Common myeloid progenitor, CD34-positive (primary cell): ENCODE data around the gene PTGER3.

Experiments used
- CTCF ChIA-PET: fragments of 350-600 bp; sonication (Branson Sonifier 250); formaldehyde crosslinking; loops from one replicate; lab custom pipeline; 2021; ENCODE audit warnings: antibody characterized with exemption; lab: Charles Lee
- POLR2A ChIA-PET: fragments of 350-600 bp; sonication (Branson Sonifier 250); formaldehyde crosslinking; loops from one replicate; lab custom pipeline; 2021; ENCODE audit warnings: antibody characterized with exemption; lab: Charles Lee
- DNase-seq, 3 donors: peaks; one replicate each; pipeline versions ENCODE4 v3.0.0 to v3.0.0-alpha.2; 2013
- H3K27ac ChIP-seq, 2 experiments: 1 replicate in 1 of 2; 2 replicates in 1 of 2; pipeline ENCODE4 v1.7.0; 2013; ENCODE audit warnings: inconsistent platforms in 2 of 2, low read length in 2 of 2, mild to moderate bottlenecking in 2 of 2, low read depth in 1 of 2, moderate library complexity in 1 of 2; ENCODE audit not compliant: severe bottlenecking in 2 of 2, insufficient read depth in 1 of 2, poor library complexity in 1 of 2
- H3K27me3 ChIP-seq, 5 experiments: replicated peaks in 2 of 5; 1 replicate in 3 of 5; 2 replicates in 2 of 5; pipeline versions ENCODE4 v1.6.1 to v1.7.0; 2013; ENCODE audit warnings: low read length in 4 of 5, mild to moderate bottlenecking in 2 of 5, moderate library complexity in 2 of 5, inconsistent platforms in 1 of 5; ENCODE audit not compliant: insufficient read depth in 5 of 5, control insufficient read depth in 4 of 5
- H3K36me3 ChIP-seq, 4 experiments: 1 replicate in 2 of 4; 2 replicates in 2 of 4; pipeline versions ENCODE4 v1.6.1 to v1.7.0; 2013; ENCODE audit warnings: low read length in 3 of 4, control low read depth in 1 of 4, mild to moderate bottlenecking in 1 of 4; ENCODE audit not compliant: control insufficient read depth in 4 of 4, insufficient read depth in 4 of 4
- H3K4me1 ChIP-seq, 4 experiments: 1 replicate in 3 of 4; 2 replicates in 1 of 4; pipeline versions ENCODE4 v1.6.1 to v1.7.1; 2013; ENCODE audit warnings: low read length in 3 of 4, mild to moderate bottlenecking in 3 of 4, control low read depth in 1 of 4, inconsistent platforms in 1 of 4, moderate library complexity in 1 of 4; ENCODE audit not compliant: control insufficient read depth in 4 of 4, insufficient read depth in 4 of 4; ENCODE audit errors: control extremely low read depth in 1 of 4
- H3K4me3 ChIP-seq, 7 experiments: 1 replicate in 4 of 7; 2 replicates in 3 of 7; pipeline versions ENCODE4 v1.5.1 to v1.7.0; 2013; ENCODE audit warnings: mild to moderate bottlenecking in 7 of 7, low read length in 6 of 7, moderate library complexity in 6 of 7, inconsistent platforms in 2 of 7, low read depth in 2 of 7, control low read depth in 1 of 7; ENCODE audit not compliant: insufficient read depth in 4 of 7, control insufficient read depth in 1 of 7; ENCODE audit errors: extremely low read depth in 1 of 7
- H3K9me3 ChIP-seq, 5 experiments: 1 replicate in 4 of 5; 2 replicates in 1 of 5; pipeline versions ENCODE4 v1.6.1 to v1.7.1; 2013; ENCODE audit warnings: low read length in 4 of 5, mild to moderate bottlenecking in 2 of 5, inconsistent platforms in 1 of 5, low read depth in 1 of 5, moderate library complexity in 1 of 5; ENCODE audit not compliant: control insufficient read depth in 4 of 5, insufficient read depth in 2 of 5; ENCODE audit errors: control extremely low read depth in 1 of 5
- WGBS: methylation state at CpG from one replicate; pipeline ENCODE4 v1.1.5; 2013; ENCODE audit not compliant: insufficient coverage; 5-methylcytosine and 5-hydroxymethylcytosine counted together

The PTGER3 gene

DNA sequence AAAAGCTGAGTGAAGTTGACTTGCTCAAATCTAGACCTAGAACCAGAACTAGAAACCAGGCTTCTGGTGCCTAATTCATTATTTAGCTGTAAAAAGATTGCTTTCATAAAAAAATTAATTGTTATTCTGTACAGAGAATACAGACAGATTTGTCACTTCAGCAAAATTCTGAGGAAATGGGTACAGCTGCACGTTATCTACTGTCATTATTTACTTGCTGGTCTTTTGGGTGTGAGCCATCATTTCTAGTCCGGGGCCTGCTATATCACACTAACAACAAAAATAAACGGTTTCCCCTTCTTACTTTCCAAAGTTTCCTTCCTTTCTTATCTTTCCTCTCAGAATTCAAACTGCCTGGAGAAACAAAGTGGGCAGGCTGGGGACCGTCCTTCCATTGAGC, 68.3 kb downstream of the PTGER3 start:
- Histone ChIP-seq H3K4me1 (peaks cover 3 to 11% (median 8%) of the 10 kb centered on the region in 4 experiments), H3K27me3 (peaks cover 0 to 48% (median 13%) of the 10 kb centered on the region in 5 experiments), H3K4me3 (no peak overlapping the region), H3K27ac (no peak overlapping the region), H3K36me3 (no peaks in the 10 kb centered on the region), H3K9me3 (no peaks in the 10 kb centered on the region)
- peak in 2 of 3 donors; percentile 15 to 35 for DNase-seq
- CTCF ChIA-PET, result interaction anchor here (1.2 kb wide), 1 partner anchor 9 kb away, joined by 5 read pairs; no protein-coding TSS in a partner anchor
- 3% methylated on average over 4 of the region's 4 CpGs for WGBS
- POLR2A ChIA-PET, result no interaction called here

GRCh38 chr1:70978623-70979022, 69.0 kb downstream of the PTGER3 start:
- ChIA-PET CTCF (interaction anchor here (1.2 kb wide), 1 partner anchor 9 kb away, joined by 5 read pairs; no protein-coding TSS in a partner anchor), POLR2A (no interaction called here)
- Histone ChIP-seq H3K27ac (no peak overlapping the region), H3K4me3 (no peak overlapping the region), H3K36me3 (no peaks in the 10 kb centered on the region), H3K4me1 (peaks cover 3 to 11% (median 8%) of the 10 kb centered on the region in 4 experiments), H3K9me3 (no peaks in the 10 kb centered on the region), H3K27me3 (peaks cover 0 to 47% (median 13%) of the 10 kb centered on the region in 5 experiments)
- WGBS, result no CpG with 5 or more reads among the region's 1 CpG
- DNase-seq, result peak; percentile 31 to 78 (median 71)

GRCh38 chr1:70977575-70977974, 70.0 kb downstream of the PTGER3 start:
- H3K27me3 ChIP-seq, result peaks cover 0 to 44% (median 13%) of the 10 kb centered on the region in 5 experiments
- no peak overlapping the region for H3K4me3 ChIP-seq
- ChIA-PET CTCF (interaction anchor here (1.2 to 1.3 kb wide), 3 partner anchors 12 to 66 kb away, joined by 3 to 4 read pairs (median 3); no protein-coding TSS in a partner anchor), POLR2A (no interaction called here)
- peaks cover 3 to 11% (median 8%) of the 10 kb centered on the region in 4 experiments for H3K4me1 ChIP-seq
- DNase-seq, result no peak
- no peaks in the 10 kb centered on the region for H3K36me3 ChIP-seq
- 79% methylated on average over 3 of the region's 3 CpGs for WGBS
- no peaks in the 10 kb centered on the region for H3K9me3 ChIP-seq
- no peak overlapping the region for H3K27ac ChIP-seq

- no peak overlapping the region for H3K27ac ChIP-seq
- H3K27me3 ChIP-seq, result peaks cover 0 to 40% (median 13%) of the 10 kb centered on the region in 5 experiments
- H3K4me3 ChIP-seq, result no peak overlapping the region
- H3K9me3 ChIP-seq, result no peaks in the 10 kb centered on the region
- ChIA-PET CTCF (interaction anchor here (1.2 to 1.3 kb wide), 3 partner anchors 12 to 66 kb away, joined by 3 to 4 read pairs (median 3); no protein-coding TSS in a partner anchor), POLR2A (no interaction called here)
- WGBS, result 79% methylated on average over 4 of the region's 4 CpGs
- no peak for DNase-seq
- H3K4me1 ChIP-seq, result peaks cover 3 to 11% (median 8%) of the 10 kb centered on the region in 4 experiments
- no peaks in the 10 kb centered on the region for H3K36me3 ChIP-seq
Measured at GRCh38 chr1:70977041-70977440, 70.6 kb downstream of the PTGER3 start.

GRCh38 chr1:70973754-70974153, 73.9 kb downstream of the PTGER3 start:
- H3K36me3 ChIP-seq, result no peaks in the 10 kb centered on the region
- H3K4me1 ChIP-seq, result no peaks in the 10 kb centered on the region
- no peaks in the 10 kb centered on the region for H3K9me3 ChIP-seq
- H3K27me3 ChIP-seq, result peaks cover 0 to 30% (median 10%) of the 10 kb centered on the region in 5 experiments
- 83% methylated on average over 3 of the region's 3 CpGs for WGBS
- no peak for DNase-seq
- ChIA-PET POLR2A (no interaction called here), CTCF (no interaction called here)
- no peak overlapping the region for H3K27ac ChIP-seq
- no peak overlapping the region for H3K4me3 ChIP-seq

- no CpG with 5 or more reads among the region's 4 CpGs for WGBS
- H3K4me3 ChIP-seq, result no peak overlapping the region
- peaks cover 0 to 13% (median 3%) of the 10 kb centered on the region in 5 experiments for H3K27me3 ChIP-seq
- DNase-seq, result no peak
- POLR2A ChIA-PET, result no interaction called here
- no peaks in the 10 kb centered on the region for H3K9me3 ChIP-seq
- no peak overlapping the region for H3K27ac ChIP-seq
- no peaks in the 10 kb centered on the region for H3K36me3 ChIP-seq
- CTCF ChIA-PET, result interaction anchor here (1.0 kb wide), 1 partner anchor 12 kb away, joined by 3 read pairs; no protein-coding TSS in a partner anchor
- H3K4me1 ChIP-seq, result no peaks in the 10 kb centered on the region
Measured at GRCh38 chr1:70970407-70970806, 77.2 kb downstream of the PTGER3 start.

DNA sequence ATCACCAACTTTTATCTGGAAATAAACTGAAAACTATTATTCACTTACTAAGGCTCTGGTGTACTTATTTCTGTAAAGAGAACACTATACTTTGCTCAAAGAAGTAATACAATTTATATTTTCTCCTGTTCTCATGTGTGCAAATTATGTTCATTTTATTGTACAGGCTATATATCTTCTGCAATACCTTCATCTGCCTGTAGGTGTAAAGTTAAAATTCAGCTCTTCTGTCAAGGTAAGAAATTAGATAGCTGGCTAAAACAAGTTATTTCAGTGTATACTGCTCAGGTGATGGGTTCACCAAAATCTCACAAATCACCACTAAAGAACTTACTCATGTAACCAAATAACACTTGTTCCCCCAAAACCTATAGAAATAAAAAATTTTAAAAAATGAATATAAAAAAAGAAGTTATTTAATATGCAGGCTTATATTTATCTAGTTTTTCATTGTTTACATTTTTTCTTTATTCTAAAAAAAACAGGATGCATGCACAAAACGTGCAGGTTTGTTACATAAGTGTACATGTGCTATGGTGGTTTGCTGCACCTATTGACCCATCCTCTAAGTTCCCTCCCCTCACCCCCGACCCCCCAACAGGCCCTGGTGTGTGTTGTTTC, 81.5 kb downstream of the PTGER3 start:
- WGBS, result no CpG with 5 or more reads among the region's 2 CpGs
- H3K9me3 ChIP-seq, result no peaks in the 10 kb centered on the region
- ChIA-PET CTCF (no interaction called here), POLR2A (no interaction called here)
- no peak overlapping the region for H3K4me3 ChIP-seq
- no peaks in the 10 kb centered on the region for H3K27me3 ChIP-seq
- DNase-seq, result peak in 2 of 3 donors; percentile 39 to 43
- no peaks in the 10 kb centered on the region for H3K36me3 ChIP-seq
- no peak overlapping the region for H3K27ac ChIP-seq
- peaks cover 0 to 1% (median 0%) of the 10 kb centered on the region in 4 experiments for H3K4me1 ChIP-seq
